ENCODE results near the gene NCL.
A peak's percentile ranks its signal among the peaks of the same experiment; 100 is the strongest.

NCL gene

DNA sequence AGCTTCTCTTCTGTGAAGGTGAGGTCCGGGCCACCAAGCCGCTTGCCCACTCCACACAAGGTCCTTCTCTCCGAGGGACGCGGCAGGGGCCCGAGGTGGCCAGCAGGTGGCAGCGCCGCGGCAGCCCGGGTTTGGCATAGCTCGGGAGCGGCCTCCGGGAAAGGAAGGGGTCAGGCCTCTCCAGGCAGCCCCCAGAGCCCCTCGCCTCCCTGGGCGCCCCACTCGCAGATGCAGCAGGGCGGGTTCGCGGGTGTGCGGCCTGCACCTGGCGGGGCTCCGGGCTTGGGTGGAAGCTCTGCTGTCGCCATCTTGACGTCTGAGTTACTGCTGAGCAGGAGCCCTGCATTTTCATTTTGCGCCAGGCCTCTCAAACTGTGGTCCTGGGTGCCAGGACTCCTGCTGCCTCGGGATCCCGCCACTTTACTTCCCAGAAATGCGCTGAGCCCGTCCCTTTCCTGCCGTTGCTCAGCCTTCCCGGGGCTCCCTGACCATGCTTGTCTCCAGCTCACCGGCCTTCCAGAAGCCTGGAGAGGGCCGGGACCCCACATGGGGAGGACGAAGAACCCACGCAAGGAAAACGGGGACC is 18.6 kb upstream of the NCL start:
- Histone ChIP-seq H3K9me3 (ENCODE audit: control extremely low read depth in 1 of 5, control insufficient read depth in 4 of 5, insufficient read depth in 2 of 5, low read depth in 1 of 5, low read length in 4 of 5) (no peaks in the 10 kb centered on the region), H3K36me3 (ENCODE audit: control insufficient read depth in 4 of 4, insufficient read depth in 4 of 4, low read length in 3 of 4) (peaks cover 0 to 2% (median 0%) of the 10 kb centered on the region in 4 experiments), H3K4me3 (ENCODE audit: control insufficient read depth in 1 of 7, extremely low read depth in 1 of 7, insufficient read depth in 4 of 7, low read depth in 2 of 7, low read length in 6 of 7) (peak overlapping the region in 6 of 7 experiments; percentile 3 to 79 (median 47)), H3K27ac (ENCODE audit: insufficient read depth in 1 of 2, low read depth in 1 of 2, low read length in 2 of 2, poor library complexity in 1 of 2, severe bottlenecking in 2 of 2) (peak overlapping the region; percentile 33 to 54), H3K27me3 (replicated peaks in 2 of 5; ENCODE audit: control insufficient read depth in 4 of 5, insufficient read depth in 5 of 5, low read length in 4 of 5) (no peaks in the 10 kb centered on the region), H3K4me1 (ENCODE audit: control extremely low read depth in 1 of 4, control insufficient read depth in 4 of 4, insufficient read depth in 4 of 4, low read length in 3 of 4) (peaks cover 0 to 19% (median 9%) of the 10 kb centered on the region in 4 experiments)
- ChIA-PET CTCF (interaction anchor here (0.6 to 6.7 kb wide), 29 partner anchors 9 to 1281 kb away, joined by 3 to 71 read pairs (median 3); partner anchors contain the start of gene NCL), POLR2A (interaction anchor here (0.6 to 1.2 kb wide), 7 partner anchors 18 to 250 kb away, joined by 3 to 5 read pairs (median 3); partner anchors contain the start of gene NCL)
- peak; percentile 68 to 76 (median 73) for DNase-seq
- WGBS (ENCODE audit: insufficient coverage), result 9% methylated on average over 33 of the region's 36 CpGs

DNA sequence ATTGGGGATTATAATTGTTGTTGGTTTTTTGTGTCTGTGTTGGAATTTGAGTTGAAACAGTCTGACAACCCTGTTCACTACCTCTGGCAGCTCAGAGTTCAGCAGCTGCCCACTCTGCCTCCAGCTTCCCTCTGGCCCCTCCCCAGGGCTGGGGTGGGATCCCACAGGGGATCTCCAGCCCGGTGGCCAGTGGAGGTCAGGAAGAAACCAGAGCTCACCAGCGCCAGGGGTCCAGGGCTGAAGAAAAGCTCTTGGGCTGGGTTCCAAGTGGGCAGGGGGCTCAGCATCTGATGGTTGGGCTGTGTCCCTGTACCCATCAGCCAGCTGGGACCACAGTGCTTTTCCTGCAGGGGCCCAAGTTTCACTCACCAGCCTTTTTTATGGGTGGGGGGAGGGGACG is 16.5 kb upstream of the NCL start:
- Histone ChIP-seq H3K36me3 (ENCODE audit: control insufficient read depth in 4 of 4, insufficient read depth in 4 of 4, low read length in 3 of 4) (peaks cover 0 to 2% (median 0%) of the 10 kb centered on the region in 4 experiments), H3K4me1 (ENCODE audit: control extremely low read depth in 1 of 4, control insufficient read depth in 4 of 4, insufficient read depth in 4 of 4, low read length in 3 of 4) (peaks cover 0 to 22% (median 9%) of the 10 kb centered on the region in 4 experiments), H3K9me3 (ENCODE audit: control extremely low read depth in 1 of 5, control insufficient read depth in 4 of 5, insufficient read depth in 2 of 5, low read depth in 1 of 5, low read length in 4 of 5) (no peaks in the 10 kb centered on the region), H3K27me3 (replicated peaks in 2 of 5; ENCODE audit: control insufficient read depth in 4 of 5, insufficient read depth in 5 of 5, low read length in 4 of 5) (no peaks in the 10 kb centered on the region), H3K4me3 (ENCODE audit: control insufficient read depth in 1 of 7, extremely low read depth in 1 of 7, insufficient read depth in 4 of 7, low read depth in 2 of 7, low read length in 6 of 7) (no peak overlapping the region), H3K27ac (ENCODE audit: insufficient read depth in 1 of 2, low read depth in 1 of 2, low read length in 2 of 2, poor library complexity in 1 of 2, severe bottlenecking in 2 of 2) (no peak overlapping the region)
- DNase-seq, result no peak
- CTCF ChIA-PET, result interaction anchor here (0.7 to 6.7 kb wide), 11 partner anchors 11 to 234 kb away, joined by 3 to 71 read pairs (median 8); partner anchors contain the start of gene NCL
- POLR2A ChIA-PET, result interaction anchor here (0.5 to 1.3 kb wide), 2 partner anchors 16 to 36 kb away, joined by 3 read pairs; partner anchors contain the start of gene NCL
- WGBS (ENCODE audit: insufficient coverage), result 92% methylated on average over 2 of the region's 3 CpGs

DNA sequence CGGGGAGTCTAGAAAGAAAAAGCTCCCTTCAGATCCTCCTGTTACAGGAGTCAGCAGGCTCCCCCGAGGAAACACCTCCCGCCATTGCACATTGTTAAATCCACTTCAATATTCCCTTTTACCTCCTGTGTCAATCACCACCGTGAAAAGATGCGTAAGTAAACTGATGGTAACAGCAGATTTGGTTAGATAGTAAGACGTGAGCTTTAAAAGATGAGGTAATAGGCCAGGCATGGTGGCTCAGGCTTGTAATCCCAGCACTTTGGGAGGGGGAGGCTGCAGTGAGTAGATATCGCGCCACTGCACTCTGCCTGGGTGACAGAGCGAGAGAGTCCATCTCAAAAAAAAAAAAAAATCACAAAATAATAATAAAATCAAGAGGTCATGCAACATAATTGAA is 15.2 kb upstream of the NCL start:
- H3K27me3 ChIP-seq (replicated peaks in 2 of 5; ENCODE audit: control insufficient read depth in 4 of 5, insufficient read depth in 5 of 5, low read length in 4 of 5), result no peaks in the 10 kb centered on the region
- peaks cover 0 to 24% (median 9%) of the 10 kb centered on the region in 4 experiments for H3K4me1 ChIP-seq (ENCODE audit: control extremely low read depth in 1 of 4, control insufficient read depth in 4 of 4, insufficient read depth in 4 of 4, low read length in 3 of 4)
- no peak overlapping the region for H3K27ac ChIP-seq (ENCODE audit: insufficient read depth in 1 of 2, low read depth in 1 of 2, low read length in 2 of 2, poor library complexity in 1 of 2, severe bottlenecking in 2 of 2)
- H3K36me3 ChIP-seq (ENCODE audit: control insufficient read depth in 4 of 4, insufficient read depth in 4 of 4, low read length in 3 of 4), result peaks cover 0 to 2% (median 0%) of the 10 kb centered on the region in 4 experiments
- no peak overlapping the region for H3K4me3 ChIP-seq (ENCODE audit: control insufficient read depth in 1 of 7, extremely low read depth in 1 of 7, insufficient read depth in 4 of 7, low read depth in 2 of 7, low read length in 6 of 7)
- ChIA-PET POLR2A (no interaction called here), CTCF (interaction anchor here (0.7 to 6.7 kb wide), 7 partner anchors 8 to 119 kb away, joined by 3 to 71 read pairs (median 5); no protein-coding TSS in a partner anchor)
- DNase-seq, result no peak
- WGBS (ENCODE audit: insufficient coverage), result 92% methylated on average over 3 of the region's 9 CpGs
- H3K9me3 ChIP-seq (ENCODE audit: control extremely low read depth in 1 of 5, control insufficient read depth in 4 of 5, insufficient read depth in 2 of 5, low read depth in 1 of 5, low read length in 4 of 5), result no peaks in the 10 kb centered on the region

DNA sequence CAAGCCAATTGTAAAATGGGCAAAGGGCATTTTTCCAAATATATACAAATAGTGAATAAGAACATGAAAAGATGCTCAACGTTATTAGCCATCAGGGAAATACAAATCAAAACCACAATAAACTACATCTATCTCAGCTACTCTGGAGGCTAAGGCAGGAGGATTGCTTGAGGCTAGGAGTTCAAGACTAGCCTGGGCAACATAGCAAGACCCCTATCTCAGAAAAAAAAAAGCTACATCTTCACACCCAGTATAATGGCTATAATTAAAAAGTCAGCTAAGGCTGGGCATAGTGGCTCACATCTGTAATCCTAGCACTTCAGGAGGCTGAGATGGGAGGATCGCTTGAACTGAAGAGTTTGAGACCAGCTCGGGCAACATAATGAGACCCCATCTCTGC is 12.6 kb upstream of the NCL start:
- DNase-seq, result no peak
- H3K36me3 ChIP-seq (ENCODE audit: control insufficient read depth in 4 of 4, insufficient read depth in 4 of 4, low read length in 3 of 4), result peaks cover 0 to 2% (median 0%) of the 10 kb centered on the region in 4 experiments
- POLR2A ChIA-PET, result interaction anchor here (3.1 kb wide), 1 partner anchor 13 kb away, joined by 11 read pairs; the partner anchor contains the start of gene NCL
- H3K27ac ChIP-seq (ENCODE audit: insufficient read depth in 1 of 2, low read depth in 1 of 2, low read length in 2 of 2, poor library complexity in 1 of 2, severe bottlenecking in 2 of 2), result no peak overlapping the region
- H3K4me1 ChIP-seq (ENCODE audit: control extremely low read depth in 1 of 4, control insufficient read depth in 4 of 4, insufficient read depth in 4 of 4, low read length in 3 of 4), result peaks cover 0 to 5% (median 0%) of the 10 kb centered on the region in 4 experiments
- CTCF ChIA-PET, result interaction anchor here (0.7 to 1.5 kb wide), 3 partner anchors 9 to 40 kb away, joined by 3 to 4 read pairs (median 4); partner anchors contain the start of gene NCL
- H3K9me3 ChIP-seq (ENCODE audit: control extremely low read depth in 1 of 5, control insufficient read depth in 4 of 5, insufficient read depth in 2 of 5, low read depth in 1 of 5, low read length in 4 of 5), result no peaks in the 10 kb centered on the region
- no CpG with 5 or more reads among the region's 3 CpGs for WGBS (ENCODE audit: insufficient coverage)
- H3K27me3 ChIP-seq (replicated peaks in 2 of 5; ENCODE audit: control insufficient read depth in 4 of 5, insufficient read depth in 5 of 5, low read length in 4 of 5), result no peaks in the 10 kb centered on the region
- H3K4me3 ChIP-seq (ENCODE audit: control insufficient read depth in 1 of 7, extremely low read depth in 1 of 7, insufficient read depth in 4 of 7, low read depth in 2 of 7, low read length in 6 of 7), result no peak overlapping the region

DNA sequence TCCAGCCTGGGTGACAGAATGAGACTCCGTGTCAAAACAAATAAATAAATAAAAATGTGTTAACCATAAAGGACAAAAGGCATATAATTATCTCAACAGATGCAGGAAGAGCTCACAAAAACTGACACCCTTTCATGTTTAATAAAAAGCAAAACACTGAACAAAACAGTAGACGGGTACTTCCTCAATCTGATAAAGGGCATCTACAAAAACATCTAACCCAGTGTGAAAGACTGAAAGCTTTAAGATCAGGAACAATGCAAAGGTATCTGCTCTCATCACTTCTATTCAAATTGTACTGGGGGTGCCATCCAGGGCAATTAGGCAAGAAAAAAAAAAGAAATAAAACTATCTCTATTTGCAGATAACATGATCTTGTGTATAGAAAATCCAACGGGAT is 11.7 kb upstream of the NCL start:
- H3K36me3 ChIP-seq (ENCODE audit: control insufficient read depth in 4 of 4, insufficient read depth in 4 of 4, low read length in 3 of 4), result peaks cover 0 to 2% (median 0%) of the 10 kb centered on the region in 4 experiments
- H3K27me3 ChIP-seq (replicated peaks in 2 of 5; ENCODE audit: control insufficient read depth in 4 of 5, insufficient read depth in 5 of 5, low read length in 4 of 5), result no peaks in the 10 kb centered on the region
- H3K27ac ChIP-seq (ENCODE audit: insufficient read depth in 1 of 2, low read depth in 1 of 2, low read length in 2 of 2, poor library complexity in 1 of 2, severe bottlenecking in 2 of 2), result no peak overlapping the region
- ChIA-PET CTCF (interaction anchor here (0.6 to 1.9 kb wide), 9 partner anchors 8 to 299 kb away, joined by 3 to 5 read pairs (median 3); partner anchors contain the start of gene NCL), POLR2A (interaction anchor here (3.1 kb wide), 1 partner anchor 12 kb away, joined by 11 read pairs; the partner anchor contains the start of gene NCL)
- peak in 2 of 3 donors; percentile 32 to 41 for DNase-seq
- WGBS (ENCODE audit: insufficient coverage), result no CpG with 5 or more reads among the region's 3 CpGs
- H3K4me3 ChIP-seq (ENCODE audit: control insufficient read depth in 1 of 7, extremely low read depth in 1 of 7, insufficient read depth in 4 of 7, low read depth in 2 of 7, low read length in 6 of 7), result no peak overlapping the region
- H3K4me1 ChIP-seq (ENCODE audit: control extremely low read depth in 1 of 4, control insufficient read depth in 4 of 4, insufficient read depth in 4 of 4, low read length in 3 of 4), result peaks cover 0 to 5% (median 0%) of the 10 kb centered on the region in 4 experiments
- H3K9me3 ChIP-seq (ENCODE audit: control extremely low read depth in 1 of 5, control insufficient read depth in 4 of 5, insufficient read depth in 2 of 5, low read depth in 1 of 5, low read length in 4 of 5), result no peaks in the 10 kb centered on the region

DNA sequence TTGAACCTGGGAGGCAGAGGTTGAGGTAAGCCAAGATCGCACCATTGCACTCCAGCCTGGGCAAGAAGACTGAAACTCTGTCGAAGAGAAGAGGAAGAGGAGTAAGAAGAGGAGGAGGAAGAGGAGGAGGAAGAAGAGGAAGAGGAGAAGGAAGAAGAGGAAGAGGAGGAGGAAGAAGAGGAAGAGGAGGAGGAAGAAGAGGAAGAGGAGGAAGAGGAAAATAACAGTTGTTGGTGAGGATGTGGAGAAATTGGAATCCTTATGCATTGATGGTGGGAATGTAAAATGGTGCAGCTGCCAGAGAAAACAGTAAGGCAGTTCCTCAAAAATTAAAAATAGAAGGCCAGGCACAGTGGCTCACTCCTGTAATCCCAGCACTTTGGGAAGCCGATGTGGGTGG is 8.5 kb upstream of the NCL start:
- POLR2A ChIA-PET, result no interaction called here
- no peak for DNase-seq
- CTCF ChIA-PET, result interaction anchor here (1.8 to 2.7 kb wide), 2 partner anchors 16 to 18 kb away, joined by 3 to 8 read pairs; no protein-coding TSS in a partner anchor
- Histone ChIP-seq H3K27ac (ENCODE audit: insufficient read depth in 1 of 2, low read depth in 1 of 2, low read length in 2 of 2, poor library complexity in 1 of 2, severe bottlenecking in 2 of 2) (no peak overlapping the region), H3K4me1 (ENCODE audit: control extremely low read depth in 1 of 4, control insufficient read depth in 4 of 4, insufficient read depth in 4 of 4, low read length in 3 of 4) (peaks cover 0 to 13% (median 6%) of the 10 kb centered on the region in 4 experiments), H3K27me3 (replicated peaks in 2 of 5; ENCODE audit: control insufficient read depth in 4 of 5, insufficient read depth in 5 of 5, low read length in 4 of 5) (no peaks in the 10 kb centered on the region), H3K9me3 (ENCODE audit: control extremely low read depth in 1 of 5, control insufficient read depth in 4 of 5, insufficient read depth in 2 of 5, low read depth in 1 of 5, low read length in 4 of 5) (no peaks in the 10 kb centered on the region), H3K4me3 (ENCODE audit: control insufficient read depth in 1 of 7, extremely low read depth in 1 of 7, insufficient read depth in 4 of 7, low read depth in 2 of 7, low read length in 6 of 7) (no peak overlapping the region), H3K36me3 (ENCODE audit: control insufficient read depth in 4 of 4, insufficient read depth in 4 of 4, low read length in 3 of 4) (no peaks in the 10 kb centered on the region)
- WGBS (ENCODE audit: insufficient coverage), result 87% methylated on average over 3 of the region's 3 CpGs
